ENCODE measurements around the gene DPT. TPM values are rescaled to one million over a fixed set of nuclear protein-coding genes. Genes with fewer than 3 reads are reported as not detected.

Gene DPT
- polyA plus RNA-seq, 1 experiment = not detected

DNA sequence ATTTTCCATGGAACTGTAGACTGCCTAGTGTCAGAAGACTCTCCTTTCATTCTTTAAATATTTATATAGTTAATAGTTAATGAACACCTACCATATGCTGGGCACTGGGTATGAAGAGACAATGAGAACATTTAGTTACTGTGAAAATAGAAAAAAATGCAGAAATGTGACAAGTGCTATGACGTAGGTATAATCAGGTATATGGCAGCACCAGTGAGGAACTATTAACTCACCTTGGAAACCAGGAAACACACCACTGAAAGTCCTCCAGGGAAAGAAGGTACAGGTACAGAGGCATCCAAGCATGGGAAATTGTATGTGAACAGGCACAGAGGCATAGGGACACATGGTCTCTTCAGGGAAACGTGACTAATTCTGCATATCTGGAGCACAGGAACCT lies 42.3 kb downstream of the DPT start:
- ChIA-PET POLR2A (no interaction called here), CTCF (no interaction called here)
- Histone ChIP-seq H3K27ac (ENCODE audit: low read depth, low read length) (no peak overlapping the region), H3K9me3 (ENCODE audit: control insufficient read depth, insufficient read depth, low read length) (no peaks in the 10 kb centered on the region), H3K27me3 (ENCODE audit: control insufficient read depth, insufficient read depth, low read length) (no peaks in the 10 kb centered on the region), H3K4me3 (ENCODE audit: low read depth, low read length) (no peak overlapping the region)
- TF ChIP-seq, protein P1, sequence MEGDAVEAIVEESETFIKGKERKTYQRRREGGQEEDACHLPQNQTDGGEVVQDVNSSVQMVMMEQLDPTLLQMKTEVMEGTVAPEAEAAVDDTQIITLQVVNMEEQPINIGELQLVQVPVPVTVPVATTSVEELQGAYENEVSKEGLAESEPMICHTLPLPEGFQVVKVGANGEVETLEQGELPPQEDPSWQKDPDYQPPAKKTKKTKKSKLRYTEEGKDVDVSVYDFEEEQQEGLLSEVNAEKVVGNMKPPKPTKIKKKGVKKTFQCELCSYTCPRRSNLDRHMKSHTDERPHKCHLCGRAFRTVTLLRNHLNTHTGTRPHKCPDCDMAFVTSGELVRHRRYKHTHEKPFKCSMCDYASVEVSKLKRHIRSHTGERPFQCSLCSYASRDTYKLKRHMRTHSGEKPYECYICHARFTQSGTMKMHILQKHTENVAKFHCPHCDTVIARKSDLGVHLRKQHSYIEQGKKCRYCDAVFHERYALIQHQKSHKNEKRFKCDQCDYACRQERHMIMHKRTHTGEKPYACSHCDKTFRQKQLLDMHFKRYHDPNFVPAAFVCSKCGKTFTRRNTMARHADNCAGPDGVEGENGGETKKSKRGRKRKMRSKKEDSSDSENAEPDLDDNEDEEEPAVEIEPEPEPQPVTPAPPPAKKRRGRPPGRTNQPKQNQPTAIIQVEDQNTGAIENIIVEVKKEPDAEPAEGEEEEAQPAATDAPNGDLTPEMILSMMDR (IDR thresholded peaks at IDR 0.05; ENCODE audit: low read depth, low read length) = no peak
- DNase-seq (ENCODE audit: low read depth, low spot score) = no peak

DNA sequence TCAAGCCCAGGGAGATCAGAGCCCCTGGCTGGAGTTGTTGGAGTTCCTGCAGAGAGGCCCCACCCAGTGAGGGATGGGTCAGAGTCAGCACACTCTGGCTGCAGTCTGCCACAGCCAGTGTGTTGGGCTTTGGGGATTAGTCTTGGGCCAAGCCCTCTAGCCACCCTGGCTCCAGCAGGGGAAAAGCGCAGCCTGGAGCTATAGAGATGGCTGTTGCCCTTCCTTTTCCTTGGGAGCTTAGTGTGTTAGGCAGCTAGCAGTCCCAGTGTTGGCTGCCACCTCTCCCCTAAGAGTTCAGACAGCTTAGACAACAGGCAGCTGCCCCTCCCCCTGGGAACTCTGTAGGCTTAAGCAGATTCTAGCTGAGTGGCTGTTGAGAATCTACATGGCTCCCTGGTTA lies 45.1 kb downstream of the DPT start:
- ChIA-PET CTCF (no interaction called here), POLR2A (no interaction called here)
- H3K27ac ChIP-seq (ENCODE audit: low read depth, low read length) = no peak overlapping the region
- H3K27me3 ChIP-seq (ENCODE audit: control insufficient read depth, insufficient read depth, low read length) = no peaks in the 10 kb centered on the region
- H3K4me3 ChIP-seq (ENCODE audit: low read depth, low read length) = no peak overlapping the region
- DNase-seq (ENCODE audit: low read depth, low spot score) = no peak
- TF ChIP-seq, protein P1 (IDR thresholded peaks at IDR 0.05; ENCODE audit: low read depth, low read length) = no peak
- no peaks in the 10 kb centered on the region for H3K9me3 ChIP-seq (ENCODE audit: control insufficient read depth, insufficient read depth, low read length)

GRCh38 chr1:168676861-168677260 lies 52.1 kb downstream of the DPT start:
- H3K27ac ChIP-seq (ENCODE audit: low read depth, low read length) = no peak overlapping the region
- ChIA-PET CTCF (no interaction called here), POLR2A (no interaction called here)
- H3K4me3 ChIP-seq (ENCODE audit: low read depth, low read length) = no peak overlapping the region
- no peaks in the 10 kb centered on the region for H3K9me3 ChIP-seq (ENCODE audit: control insufficient read depth, insufficient read depth, low read length)
- DNase-seq (ENCODE audit: low read depth, low spot score) = no peak
- H3K27me3 ChIP-seq (ENCODE audit: control insufficient read depth, insufficient read depth, low read length) = no peaks in the 10 kb centered on the region
- TF ChIP-seq, protein P1 (IDR thresholded peaks at IDR 0.05; ENCODE audit: low read depth, low read length) = no peak

DNA sequence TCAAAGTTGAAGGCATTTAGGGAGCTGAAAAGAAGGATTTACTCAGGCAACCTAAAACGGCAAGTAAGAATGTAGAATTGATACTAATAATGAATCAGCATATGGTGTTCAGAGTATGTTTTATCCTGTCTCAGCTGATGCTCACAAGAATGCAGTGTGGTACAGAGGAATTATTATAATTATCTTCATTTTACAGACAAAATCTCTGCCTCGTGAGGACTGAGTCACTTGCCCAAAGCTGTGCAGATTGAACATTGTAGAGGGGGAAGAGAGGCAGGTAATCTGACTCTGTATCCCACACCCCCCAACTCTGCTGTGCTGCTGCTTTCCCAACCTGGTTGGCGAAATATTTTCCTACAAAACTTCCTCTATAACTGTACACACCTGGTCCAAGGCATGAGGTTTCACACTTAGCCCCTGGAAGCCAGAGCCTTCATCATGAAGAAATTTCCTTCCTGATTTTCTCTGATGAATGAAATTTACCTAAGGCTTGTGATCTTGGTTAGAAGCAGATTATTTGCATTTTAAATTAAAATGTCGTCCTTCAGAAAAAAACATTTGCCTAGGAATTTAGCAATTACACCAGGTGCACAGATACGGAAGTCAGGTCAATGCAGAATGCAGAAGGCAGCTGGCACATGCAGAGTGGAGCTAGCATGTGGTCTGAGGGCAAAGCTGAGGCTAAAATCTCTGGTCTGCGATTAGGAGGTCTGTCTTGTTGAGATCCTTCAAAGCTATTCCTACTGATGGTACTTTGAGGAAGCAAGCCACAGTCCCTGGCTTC lies 52.8 kb downstream of the DPT start:
- CTCF ChIA-PET = no interaction called here
- DNase-seq (ENCODE audit: low read depth, low spot score) = no peak
- no peaks in the 10 kb centered on the region for H3K27me3 ChIP-seq (ENCODE audit: control insufficient read depth, insufficient read depth, low read length)
- POLR2A ChIA-PET = no interaction called here
- TF ChIP-seq, protein P1 (IDR thresholded peaks at IDR 0.05; ENCODE audit: low read depth, low read length) = no peak
- H3K9me3 ChIP-seq (ENCODE audit: control insufficient read depth, insufficient read depth, low read length) = no peaks in the 10 kb centered on the region
- no peak overlapping the region for H3K4me3 ChIP-seq (ENCODE audit: low read depth, low read length)
- H3K27ac ChIP-seq (ENCODE audit: low read depth, low read length) = no peak overlapping the region

DNA sequence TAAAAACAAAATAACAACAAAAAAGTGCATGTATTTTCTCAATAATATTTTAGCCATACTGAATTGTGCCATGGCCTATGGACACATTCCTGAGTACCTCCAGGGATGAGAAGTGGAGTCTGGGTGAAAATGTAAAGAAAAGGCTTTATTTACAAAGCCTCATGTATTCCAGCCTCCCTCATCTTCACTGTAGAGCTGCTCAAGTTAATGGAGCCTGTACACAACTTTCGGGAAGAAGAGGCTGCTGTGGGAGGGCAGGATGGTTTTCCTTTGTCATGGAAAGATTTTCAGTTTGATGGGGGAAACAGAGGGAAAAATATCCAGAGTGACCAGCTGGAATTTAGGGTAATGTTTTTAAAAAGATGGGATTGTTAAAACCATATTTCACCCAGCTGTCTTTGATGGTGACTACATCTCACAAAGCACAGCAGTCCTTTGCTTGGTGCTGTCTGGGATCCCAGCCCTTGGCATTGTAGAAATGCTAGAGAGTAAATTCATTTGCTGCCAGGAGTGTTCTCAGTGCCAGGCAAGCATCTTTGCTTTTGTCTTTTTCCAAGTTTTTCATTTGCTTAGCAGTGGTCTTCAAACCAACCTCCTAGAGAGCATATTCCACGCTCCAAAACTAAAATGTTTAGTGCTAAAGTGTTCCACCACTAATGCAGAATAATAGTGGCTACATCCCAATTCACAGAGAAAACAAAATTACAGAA lies 54.9 kb downstream of the DPT start:
- Histone ChIP-seq H3K9me3 (ENCODE audit: control insufficient read depth, insufficient read depth, low read length) (no peaks in the 10 kb centered on the region), H3K27me3 (ENCODE audit: control insufficient read depth, insufficient read depth, low read length) (no peaks in the 10 kb centered on the region), H3K27ac (ENCODE audit: low read depth, low read length) (no peak overlapping the region), H3K4me3 (ENCODE audit: low read depth, low read length) (no peak overlapping the region)
- ChIA-PET POLR2A (no interaction called here), CTCF (no interaction called here)
- TF ChIP-seq, protein P1 (IDR thresholded peaks at IDR 0.05; ENCODE audit: low read depth, low read length) = no peak
- DNase-seq (ENCODE audit: low read depth, low spot score) = no peak
